Inflammatory macrophage (primary cell): ENCODE data around the gene RGS6.
A peak's percentile ranks its signal among the peaks of the same experiment; 100 is the strongest.

ENCODE experiments used
- DNase-seq, 2 donors: peaks; one replicate each; pipeline ENCODE4 v3.0.0-alpha.2; 2020 to 2022

The RGS6 gene

DNA sequence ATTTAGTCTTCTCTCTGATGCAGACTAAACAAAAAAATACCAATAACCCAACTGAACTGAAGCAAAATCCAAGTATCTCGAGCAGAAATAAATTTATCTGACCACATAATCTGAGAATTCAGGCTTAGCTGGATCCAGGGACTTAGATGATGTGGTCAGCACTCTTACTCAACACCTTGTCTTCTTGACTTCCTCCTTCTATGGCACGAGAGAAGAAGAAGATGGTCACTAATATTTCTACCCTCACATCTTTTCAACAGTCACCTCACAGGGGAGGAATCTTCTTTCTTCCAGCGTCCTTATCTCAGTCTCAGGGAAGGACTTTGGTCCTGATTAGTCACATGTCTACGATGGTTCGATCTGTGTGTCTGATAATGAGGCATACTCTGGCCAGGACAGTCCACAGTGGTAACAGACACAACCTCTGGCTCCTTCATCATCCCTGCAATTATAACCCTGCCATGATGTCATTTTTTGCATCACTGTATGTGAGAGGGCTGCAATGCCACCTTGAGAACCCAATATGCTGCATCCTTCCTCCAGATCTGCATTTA is 15.8 kb downstream of the RGS6 start:
- no peak for DNase-seq

DNA sequence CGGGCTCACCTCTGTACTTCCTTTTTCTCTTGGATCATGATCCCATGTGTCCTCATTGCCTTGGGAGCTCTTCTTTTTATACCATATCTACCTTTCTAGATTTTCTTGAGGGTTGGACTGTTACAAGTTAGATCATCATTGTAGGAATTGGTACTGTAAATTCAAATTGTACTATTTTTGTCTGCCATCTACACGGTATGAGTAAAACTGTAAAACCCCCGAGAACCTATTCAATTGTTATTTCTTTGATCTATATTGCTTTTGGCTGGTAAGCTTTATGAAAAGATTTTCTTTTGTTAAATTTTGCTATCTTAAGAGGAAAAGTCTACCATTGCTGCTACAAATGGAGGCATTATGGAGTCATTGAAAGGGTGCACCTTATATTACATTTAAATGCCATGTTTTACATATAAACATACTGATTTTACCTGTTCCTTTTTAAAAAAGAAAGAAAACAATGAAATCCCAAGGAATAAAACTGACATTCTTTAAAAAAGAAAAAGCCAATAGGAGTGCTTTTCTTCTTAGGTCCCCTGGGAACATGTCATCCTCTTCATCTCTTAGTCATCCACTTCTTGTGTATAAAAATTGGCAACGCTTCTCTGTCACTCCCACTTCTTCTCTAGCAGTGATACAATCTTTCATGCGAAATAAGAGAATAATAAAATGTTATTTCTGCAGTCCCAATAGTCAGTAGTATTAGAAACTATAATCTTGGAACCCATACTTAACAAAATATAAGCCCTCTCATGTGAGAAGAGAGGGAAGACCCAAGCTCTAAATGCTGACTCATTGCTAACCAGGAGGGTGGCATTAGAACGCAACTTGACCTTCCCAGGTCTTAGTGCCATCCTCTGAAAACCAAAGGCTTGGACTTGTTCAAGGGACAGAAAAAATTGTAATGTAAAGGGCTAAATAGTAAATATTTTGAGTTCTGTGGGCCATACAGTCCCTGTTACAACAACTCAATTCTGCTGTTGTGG is 20.4 kb downstream of the RGS6 start:
- no peak for DNase-seq

DNA sequence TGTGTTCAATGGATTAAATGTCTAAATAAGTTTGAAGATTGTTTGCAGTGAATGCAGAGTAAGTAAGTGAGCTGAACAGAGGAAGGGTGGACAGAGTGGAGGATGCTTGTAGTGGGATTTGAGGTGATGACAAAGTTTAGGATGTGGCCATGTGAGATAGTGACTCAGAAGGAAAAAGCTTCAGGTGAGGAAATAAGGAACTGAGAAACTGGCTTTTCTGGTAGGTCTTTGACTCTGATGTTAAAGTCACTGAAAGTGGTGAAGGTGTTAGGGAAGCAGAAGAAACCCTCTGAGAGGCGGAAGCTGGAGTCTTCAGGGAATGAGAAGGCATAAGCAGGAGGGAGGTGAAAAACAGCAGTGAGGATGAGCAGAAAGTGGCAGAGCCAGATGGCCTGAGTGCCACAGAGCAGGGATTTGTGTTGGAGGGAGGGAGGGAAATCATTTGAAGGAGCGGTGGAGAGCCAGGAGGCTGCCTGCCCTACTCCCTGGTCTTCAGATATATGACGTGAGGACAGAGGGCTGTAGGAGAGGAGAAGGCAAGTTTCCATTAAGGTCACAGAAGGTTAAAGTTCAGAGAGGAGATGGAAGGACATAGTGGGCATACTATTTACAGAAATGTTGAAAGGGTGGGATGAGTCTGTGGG is 24.8 kb downstream of the RGS6 start:
- DNase-seq, result no peak

DNA sequence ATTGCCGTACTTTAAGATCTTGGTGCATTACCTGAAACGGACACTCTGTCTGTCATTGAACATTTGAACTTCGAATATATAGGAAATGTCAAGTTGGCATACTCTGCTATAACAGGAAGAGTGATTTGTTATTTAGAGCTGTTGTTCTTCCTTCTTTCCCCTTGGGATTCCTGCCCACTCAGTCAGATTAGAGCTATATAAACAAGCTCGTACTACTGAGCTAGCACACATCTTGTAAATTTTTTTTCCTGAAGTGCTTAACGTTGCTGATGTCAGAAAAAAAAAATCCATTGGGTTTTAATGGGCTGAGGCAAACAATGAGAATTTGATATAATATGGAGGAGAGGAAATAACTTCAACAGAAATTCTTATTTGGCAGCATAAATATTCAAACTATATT is 26.8 kb downstream of the RGS6 start:
- DNase-seq, result no peak

DNA sequence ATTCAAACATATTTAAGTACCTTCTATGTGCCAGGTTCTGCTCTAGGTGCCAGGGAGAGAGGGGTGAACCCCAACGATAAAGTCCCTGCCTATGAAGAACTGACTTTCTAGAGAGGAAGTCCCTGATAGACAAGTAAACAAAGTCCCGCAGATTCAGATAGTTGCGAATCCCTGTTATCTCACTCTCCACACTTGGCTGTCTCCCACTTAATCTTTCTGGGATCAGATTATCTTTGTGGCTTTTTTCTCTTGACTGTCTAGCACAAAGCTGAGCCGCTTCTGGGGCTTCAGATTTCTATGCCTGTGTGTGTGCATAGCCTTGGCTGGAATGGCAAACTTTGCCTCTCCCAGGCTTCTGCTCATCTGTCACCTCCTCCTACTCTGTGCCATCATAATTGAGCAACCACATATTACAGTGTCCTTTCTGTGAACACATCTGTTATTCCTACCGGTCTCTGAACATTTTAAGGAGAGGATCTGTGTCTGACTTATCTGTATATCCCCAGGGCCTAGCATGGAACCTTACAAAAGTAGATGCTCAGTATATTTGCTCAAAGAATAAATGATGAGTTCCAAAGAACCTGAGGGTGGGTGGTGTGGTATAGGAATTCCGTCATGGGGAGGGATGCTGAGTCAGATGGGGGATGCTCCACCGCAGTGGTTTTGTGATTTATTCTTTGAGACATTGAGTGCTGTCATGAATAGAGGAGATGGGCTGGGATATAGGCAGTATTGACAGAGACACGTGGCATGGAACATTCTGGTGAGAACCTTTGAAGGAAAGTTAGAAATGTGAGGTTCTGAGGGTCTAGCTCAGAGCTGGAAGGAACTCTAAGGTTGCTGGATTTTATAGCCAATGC is 28.5 kb downstream of the RGS6 start:
- no peak for DNase-seq

DNA sequence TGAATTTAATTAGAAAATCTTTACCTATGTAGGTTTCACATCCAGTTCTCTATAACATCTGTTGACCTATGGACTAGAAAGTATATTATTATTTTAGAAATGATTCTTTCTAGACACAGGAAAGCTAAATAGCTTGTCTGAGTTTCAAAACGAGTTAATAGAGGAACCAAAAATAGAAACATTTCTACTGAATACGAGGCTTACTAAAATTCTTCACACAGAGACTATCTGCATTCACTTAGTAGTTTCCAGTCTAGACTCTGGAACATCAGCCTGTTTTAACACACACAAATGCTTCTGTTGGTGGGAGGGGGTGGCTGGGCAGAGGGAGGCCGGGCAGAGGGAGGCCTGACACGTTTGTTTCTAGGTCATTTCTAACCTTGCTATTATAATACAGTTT is 29.7 kb downstream of the RGS6 start:
- DNase-seq, result no peak

DNA sequence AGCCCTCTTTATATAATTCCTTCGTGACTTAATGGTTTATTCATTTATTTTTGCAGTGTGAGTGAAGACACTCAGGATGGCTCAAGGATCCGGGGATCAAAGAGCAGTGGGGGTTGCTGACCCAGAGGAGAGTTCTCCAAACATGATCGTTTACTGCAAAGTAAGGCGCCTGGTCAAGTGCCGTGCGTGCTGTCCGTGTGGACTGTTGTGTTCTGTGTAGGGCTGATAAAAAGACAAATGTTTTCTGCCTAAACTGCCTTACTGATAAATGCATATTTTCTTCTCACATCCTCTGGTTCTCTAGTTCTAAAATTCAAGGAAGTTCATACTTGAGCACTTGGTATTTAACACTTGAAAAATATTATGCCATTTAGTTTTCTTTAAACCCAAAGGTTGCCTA is 32.5 kb downstream of the RGS6 start:
- no peak for DNase-seq

DNA sequence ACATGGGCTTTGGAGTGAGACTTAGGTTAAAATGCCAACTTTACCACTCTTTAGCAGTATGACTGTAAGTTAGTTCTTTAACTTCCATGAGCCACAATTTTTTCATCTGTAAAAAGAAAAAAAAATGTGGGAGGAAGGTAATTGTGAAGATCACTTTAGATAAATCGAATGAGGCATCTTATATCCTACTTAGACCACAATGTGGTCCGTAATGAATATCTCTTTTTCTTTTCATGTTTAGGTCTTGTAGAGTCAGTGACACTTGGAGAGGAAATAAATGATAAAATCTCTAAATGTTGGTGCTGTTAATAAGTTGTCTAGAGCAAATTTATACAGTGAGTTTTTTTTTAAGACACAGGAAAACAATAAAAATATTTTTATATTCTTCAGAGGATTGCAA is 34.3 kb downstream of the RGS6 start:
- no peak for DNase-seq

DNA sequence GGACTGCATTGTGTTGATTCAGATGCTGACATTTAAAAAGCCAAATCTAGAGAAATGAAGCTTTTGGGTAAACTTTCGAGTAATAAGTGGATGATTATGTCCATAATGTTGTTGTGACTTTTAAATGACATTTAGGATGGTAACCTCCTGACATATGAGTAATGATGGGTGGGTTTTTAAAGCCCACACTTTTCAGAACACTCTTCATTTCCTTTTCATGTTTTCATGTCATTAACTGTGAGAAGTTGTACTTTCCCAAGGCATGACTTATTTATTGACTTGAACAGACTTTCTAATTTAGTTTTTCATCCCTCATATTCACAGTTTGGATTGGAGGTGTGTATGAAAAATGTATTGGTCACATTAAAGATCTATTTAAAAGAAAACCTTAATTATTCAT is 35.5 kb downstream of the RGS6 start:
- DNase-seq, result no peak

DNA sequence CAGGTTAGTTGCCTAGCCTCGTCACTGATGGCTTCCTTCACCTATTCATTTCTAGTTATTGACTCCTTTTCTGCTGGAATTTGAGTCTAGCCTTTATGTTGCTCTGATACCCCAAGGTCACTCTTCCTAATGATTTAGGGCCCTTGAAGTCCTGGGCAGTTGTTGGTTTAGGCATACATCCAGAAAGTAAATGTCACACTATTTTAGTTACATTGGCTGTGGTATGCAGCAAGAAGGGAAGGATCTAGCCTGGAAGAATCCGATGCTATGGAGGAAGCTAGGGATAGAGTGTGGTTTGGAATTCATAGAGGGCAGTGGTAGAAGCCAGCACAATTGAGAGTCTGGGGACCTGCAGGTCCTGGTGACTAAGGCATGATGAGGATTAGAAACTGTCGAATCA is 38.0 kb downstream of the RGS6 start:
- DNase-seq, result no peak

DNA sequence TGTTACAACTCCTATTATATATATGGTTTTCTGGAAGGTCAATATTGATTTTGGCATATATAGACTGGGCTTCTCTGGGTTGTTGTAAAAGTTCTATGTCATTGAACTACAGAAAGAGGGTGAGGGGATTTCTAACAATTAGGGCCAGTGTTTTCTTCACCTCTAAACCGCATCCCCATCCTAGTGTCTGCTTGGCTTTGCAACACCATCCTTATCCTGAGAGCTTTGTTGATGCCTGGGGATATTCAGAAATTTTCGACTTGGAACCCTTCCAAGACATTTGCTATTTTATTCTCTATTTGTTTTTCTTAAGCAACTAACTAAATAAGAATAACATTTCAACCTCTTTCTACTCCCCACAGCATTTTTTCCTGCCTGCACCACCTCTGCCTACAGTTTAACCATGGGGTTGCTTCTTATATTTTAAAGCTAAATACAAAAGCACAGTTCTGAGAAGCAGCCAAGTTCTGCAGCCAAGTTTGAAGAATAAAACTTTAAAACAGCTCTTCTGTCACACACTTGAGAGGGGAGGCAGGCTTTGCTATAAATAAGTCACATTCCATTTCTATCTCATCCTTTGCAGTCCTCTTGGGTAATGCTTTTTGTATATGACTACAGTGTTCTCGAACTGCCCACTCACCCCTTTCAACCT is 53.4 kb downstream of the RGS6 start:
- no peak for DNase-seq

DNA sequence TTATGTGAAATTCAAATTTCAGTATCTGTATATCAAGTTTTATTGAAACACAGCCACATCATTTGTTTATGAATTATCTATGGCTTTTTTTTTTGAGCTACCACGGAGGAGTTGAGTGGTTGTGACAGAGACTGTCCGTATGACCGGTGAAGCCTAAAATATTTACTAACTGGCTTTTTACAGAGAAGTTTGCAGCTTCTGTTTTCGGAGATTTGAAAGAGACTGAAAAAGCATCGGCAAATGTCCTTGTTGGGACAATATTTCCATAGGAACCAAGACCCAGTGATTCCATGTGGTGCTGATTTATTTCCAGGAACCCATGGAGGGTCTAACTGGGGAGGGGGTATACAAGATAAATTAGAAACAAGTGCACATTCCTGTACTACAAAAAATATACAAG is 56.2 kb downstream of the RGS6 start:
- DNase-seq, result no peak

DNA sequence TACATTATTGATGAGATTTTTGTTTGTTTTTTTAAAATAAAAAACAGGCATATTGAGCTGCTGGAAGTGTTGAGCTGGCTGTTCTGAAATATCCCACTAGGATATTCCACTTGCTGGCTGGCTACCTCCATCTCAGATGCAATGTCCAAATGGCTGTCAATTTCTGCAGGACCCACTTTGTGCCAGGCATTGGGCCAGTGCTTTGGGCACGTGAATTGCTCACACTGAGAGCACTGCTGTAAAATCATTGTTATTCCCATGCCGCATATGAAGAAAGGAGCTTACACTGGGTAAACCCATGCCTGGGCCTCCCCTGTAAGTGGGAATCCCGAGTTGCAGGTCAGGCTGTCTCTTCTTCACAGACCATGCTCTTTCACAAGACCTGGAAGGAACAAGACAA is 56.7 kb downstream of the RGS6 start:
- no peak for DNase-seq

DNA sequence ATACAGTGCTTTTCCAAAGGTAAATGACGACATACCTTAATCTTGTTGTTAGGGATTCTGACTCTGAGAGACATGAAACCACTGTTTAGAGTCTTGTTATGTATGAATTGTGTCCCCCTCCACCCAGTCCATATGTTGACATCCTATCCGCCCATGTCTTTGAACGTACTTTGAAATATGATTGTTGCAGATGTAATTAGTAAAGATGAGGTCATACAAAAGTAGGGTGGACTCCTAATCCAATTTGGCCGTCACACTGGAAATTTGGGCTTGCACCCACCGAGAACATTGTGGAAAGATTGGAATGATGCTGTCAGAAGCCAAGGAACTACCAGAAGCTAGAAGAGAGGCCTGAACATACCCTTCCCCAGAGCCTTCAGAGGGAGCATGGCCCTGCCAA is 62.2 kb downstream of the RGS6 start:
- DNase-seq, result no peak

DNA sequence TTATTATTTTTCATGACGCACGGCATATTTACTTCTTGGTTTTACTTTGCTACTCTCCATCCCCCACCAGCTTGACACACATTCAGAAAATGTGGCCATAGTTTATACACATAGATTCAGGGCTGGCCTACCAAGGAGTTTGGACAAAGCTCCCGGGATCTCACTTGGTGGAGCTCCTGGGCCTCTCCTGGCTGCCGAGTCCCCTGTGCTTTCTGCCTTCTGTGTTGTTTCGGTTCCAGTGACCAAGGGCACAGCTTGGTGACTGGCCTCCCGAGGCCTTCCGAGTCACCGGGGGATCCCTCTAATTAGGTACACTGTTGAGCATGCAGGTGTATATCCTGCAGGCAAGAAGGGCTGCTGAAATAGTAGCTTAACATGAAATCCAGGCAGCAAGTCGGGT is 63.5 kb downstream of the RGS6 start:
- no peak for DNase-seq

DNA sequence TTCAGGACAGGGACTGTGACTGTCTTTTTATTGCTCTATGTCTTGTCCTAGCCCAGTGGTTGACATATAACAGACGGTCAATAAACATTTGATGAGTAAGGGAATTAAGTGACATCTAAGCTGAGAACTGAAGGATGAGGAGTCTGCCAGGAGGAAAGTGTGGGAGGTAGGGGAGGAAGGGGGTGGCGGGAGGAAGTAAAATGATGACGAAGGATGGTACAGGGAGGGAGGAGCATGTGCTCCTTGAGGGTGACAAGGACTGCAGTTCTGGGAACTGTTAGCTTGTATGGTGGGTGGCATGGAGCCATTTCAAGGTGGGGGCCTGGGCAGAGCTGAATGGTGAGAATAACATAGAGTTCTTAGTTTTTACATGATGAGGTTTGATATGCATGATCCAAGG is 64.4 kb downstream of the RGS6 start:
- DNase-seq, result peak in 1 of 2 donors; percentile 3

DNA sequence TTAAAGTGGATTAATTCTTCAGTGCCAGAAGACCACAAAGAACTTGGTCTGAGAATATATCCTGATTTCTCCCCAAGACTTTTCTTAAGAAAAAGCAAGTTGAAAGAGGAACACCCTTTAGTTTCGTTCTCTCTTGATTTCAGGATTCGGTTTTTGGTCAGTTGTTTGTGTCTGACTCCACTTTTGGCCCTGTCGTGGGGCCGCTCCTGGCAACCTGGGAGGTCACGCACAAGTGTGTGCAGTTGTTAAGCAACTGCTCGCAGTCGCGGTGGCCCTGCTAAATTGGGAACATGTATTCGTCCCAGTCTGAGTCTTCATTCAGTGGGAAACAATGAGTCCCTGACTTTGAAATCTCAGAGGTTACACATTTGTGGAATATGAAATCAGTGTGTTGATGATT is 68.7 kb downstream of the RGS6 start:
- no peak for DNase-seq

DNA sequence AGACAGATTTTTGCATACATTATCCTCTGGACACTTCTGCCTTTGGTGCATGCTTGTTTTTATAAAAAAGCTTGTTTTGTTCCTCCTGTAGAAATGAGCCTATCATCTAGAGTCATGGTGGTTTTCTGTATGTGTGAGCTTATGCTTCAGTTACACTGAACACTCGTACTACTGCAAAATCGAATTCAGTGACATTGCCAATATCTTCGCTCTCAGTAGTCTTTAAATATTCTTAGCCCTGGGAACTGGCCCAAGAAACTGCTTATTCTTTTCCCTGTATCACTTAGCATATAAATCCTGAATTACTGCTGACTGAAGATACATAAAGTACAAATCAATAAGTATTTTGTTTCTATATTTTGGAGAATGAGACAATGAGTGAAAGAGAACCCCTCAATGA is 70.5 kb downstream of the RGS6 start:
- DNase-seq, result no peak

DNA sequence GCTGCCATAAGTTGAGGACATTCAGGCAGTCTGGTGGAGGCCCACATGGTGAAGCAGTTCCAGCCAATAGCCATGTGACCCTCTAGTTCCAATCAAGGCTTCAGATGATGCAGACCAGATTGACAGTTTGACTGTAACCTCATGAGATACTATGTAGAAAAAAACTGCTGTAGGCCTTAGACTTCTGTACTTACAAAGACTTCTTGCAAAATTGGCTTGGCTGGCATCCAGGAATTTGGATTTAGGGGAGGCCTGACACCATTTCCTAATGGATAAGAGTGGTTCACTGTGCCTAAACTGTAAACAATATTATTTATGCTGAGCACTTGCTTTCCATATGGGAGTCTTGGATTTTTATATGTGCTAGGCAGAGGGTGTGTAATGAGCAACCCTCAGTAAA is 76.4 kb downstream of the RGS6 start:
- no peak for DNase-seq

DNA sequence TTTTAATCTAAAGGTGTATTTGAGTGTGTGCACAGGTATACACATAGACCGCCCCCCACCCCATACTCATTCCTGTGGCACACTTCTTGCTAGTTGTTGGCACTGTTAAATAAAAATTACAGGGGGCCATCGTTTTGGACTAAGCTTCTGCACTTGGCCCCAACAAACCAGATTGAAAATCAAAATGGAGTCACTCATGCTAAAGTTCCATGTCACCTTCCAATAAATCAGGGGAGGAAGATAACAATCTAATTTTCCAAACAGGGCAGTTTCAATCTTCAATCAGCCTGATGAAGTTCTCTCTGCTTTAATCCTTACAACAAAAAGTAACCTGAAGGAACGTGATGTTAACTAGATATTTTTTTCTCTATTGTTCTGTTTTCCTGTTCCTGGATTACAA is 78.2 kb downstream of the RGS6 start:
- DNase-seq, result no peak

DNA sequence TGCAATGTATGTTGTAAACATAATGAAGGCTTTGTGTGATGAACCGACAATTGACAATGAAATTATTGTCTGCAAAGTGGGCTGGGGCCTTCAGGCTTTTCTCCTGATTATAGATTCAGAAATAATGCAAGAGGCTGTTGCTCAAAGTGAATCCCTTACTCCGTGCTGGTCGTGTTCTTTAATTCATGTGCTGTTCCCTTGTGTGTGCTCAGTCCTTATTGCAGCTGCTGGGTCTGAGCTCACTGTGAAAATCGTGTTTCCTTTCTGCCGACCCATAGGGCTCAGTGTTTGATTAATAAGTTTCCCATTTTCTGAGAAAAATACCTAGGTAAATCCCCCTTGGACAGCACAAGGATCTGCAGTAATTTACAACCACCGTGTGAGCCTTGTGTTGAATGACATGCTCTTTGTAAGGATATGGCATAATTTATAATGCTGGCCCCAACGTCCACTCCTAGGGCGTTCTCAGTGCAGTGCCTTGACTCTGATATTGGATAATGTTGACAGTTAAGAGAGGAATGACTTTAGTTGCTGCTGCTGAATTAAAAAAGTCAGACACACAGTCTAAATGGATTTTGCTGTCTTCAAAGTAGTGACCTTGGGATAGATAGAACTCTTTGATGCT is 81.6 kb downstream of the RGS6 start:
- DNase-seq, result no peak

DNA sequence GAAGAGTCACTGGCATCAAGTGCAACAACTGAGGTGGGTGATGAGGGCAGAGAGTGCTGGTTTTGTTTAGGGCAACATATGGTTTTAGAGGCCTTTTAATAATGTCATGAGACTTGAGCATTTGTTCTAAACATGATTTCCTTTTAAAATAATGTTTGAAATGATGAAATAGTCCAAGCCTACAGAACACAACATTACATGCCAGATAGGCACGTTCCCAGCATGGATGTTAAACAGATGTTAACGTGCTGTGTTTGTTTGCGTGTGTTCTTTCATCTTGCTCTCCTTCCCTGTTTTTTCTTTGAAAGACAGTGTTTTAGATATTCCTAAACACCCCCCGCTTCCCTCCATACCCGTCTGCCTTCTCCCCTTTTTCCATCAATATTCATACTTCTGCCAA is 82.3 kb downstream of the RGS6 start:
- no peak for DNase-seq
